HEK293T (cell line): Measurements from ENCODE around the gene DNAL4.

Source experiments
- ARNT ChIP-seq: fragments of 450-650 bp; IDR thresholded peaks from 2 replicates; pipeline ENCODE4 v1.6.1; 2017; ENCODE audit warnings: mild to moderate bottlenecking
- BHLHE40 ChIP-seq: fragments of 450-650 bp; IDR thresholded peaks from 2 replicates; pipeline ENCODE4 v1.6.1; 2016; ENCODE audit warnings: mild to moderate bottlenecking, moderate library complexity, borderline replicate concordance
- CTBP1 ChIP-seq: fragments of 450-650 bp; IDR thresholded peaks from 2 replicates; pipeline ENCODE4 v1.6.1; 2016; ENCODE audit warnings: borderline replicate concordance
- FOXA1 ChIP-seq: fragments of 450-650 bp; IDR thresholded peaks from 2 replicates; pipeline ENCODE4 v1.6.1; 2016; ENCODE audit warnings: mild to moderate bottlenecking
- FOXK2 ChIP-seq: fragments of 450-650 bp; IDR thresholded peaks from 2 replicates; pipeline ENCODE4 v1.6.1; 2016; ENCODE audit warnings: mild to moderate bottlenecking
- FOXM1 ChIP-seq: fragments of 450-650 bp; IDR thresholded peaks from 2 replicates; pipeline ENCODE4 v1.6.1; 2017; ENCODE audit warnings: mild to moderate bottlenecking, borderline replicate concordance
- HDGF ChIP-seq: fragments of 450-650 bp; IDR thresholded peaks from 2 replicates; pipeline ENCODE4 v1.6.1; 2017; ENCODE audit warnings: antibody characterized with exemption, borderline replicate concordance
- L3MBTL2 ChIP-seq: fragments of 450-650 bp; conservative IDR thresholded peaks from 2 replicates; pipeline ENCODE4 v1.6.1; 2016; ENCODE audit warnings: mild to moderate bottlenecking
- LEF1 ChIP-seq: fragments of 450-650 bp; IDR thresholded peaks from 2 replicates; pipeline ENCODE4 v1.6.1; 2017; ENCODE audit warnings: mild to moderate bottlenecking, borderline replicate concordance
- NFRKB ChIP-seq: fragments of 450-650 bp; IDR thresholded peaks from 2 replicates; pipeline ENCODE4 v1.6.1; 2016; ENCODE audit warnings: mild to moderate bottlenecking, moderate library complexity
- SP1 ChIP-seq: fragments of 450-650 bp; IDR thresholded peaks from 2 replicates; pipeline ENCODE4 v1.6.1; 2017
- SUZ12 ChIP-seq: fragments of 450-650 bp; IDR thresholded peaks from 2 replicates; pipeline ENCODE4 v1.6.1; 2016; ENCODE audit warnings: mild to moderate bottlenecking
- ZNF384 ChIP-seq: fragments of 450-650 bp; IDR thresholded peaks from 2 replicates; pipeline ENCODE4 v1.6.1; 2016
- TF ChIP-seq, protein P1 (sequence below): fragments of 450-650 bp; IDR thresholded peaks from 2 replicates; pipeline ENCODE4 v1.6.1; 2016

DNA sequence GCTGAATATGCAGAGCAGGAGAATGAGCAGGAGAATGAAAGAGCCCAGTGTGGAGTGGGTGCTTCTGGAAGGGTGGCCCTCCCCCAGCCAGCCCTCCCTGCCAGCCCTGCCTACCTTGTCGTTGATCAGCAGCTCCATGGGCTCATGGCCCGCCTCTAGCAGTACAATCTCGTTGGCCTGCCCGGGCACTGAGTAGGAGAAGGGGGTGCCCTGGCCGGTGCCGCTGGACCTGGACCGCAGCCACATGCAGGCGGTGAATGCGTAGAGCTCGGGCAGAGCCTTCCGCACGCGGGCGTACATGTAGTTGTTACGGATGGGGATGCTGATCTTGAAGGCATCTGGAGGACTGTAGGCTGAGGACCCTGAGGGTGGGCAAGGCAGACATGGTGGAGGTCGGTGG lies 32.4 kb upstream of the DNAL4 start:
- no peak for TF ChIP-seq SP1
- TF ChIP-seq, protein P1, sequence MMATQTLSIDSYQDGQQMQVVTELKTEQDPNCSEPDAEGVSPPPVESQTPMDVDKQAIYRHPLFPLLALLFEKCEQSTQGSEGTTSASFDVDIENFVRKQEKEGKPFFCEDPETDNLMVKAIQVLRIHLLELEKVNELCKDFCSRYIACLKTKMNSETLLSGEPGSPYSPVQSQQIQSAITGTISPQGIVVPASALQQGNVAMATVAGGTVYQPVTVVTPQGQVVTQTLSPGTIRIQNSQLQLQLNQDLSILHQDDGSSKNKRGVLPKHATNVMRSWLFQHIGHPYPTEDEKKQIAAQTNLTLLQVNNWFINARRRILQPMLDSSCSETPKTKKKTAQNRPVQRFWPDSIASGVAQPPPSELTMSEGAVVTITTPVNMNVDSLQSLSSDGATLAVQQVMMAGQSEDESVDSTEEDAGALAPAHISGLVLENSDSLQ, result no peak
- TF ChIP-seq ARNT, result no peak
- no peak for TF ChIP-seq BHLHE40
- TF ChIP-seq SUZ12, result no peak
- no peak for TF ChIP-seq HDGF
- TF ChIP-seq NFRKB, result no peak
- no peak for TF ChIP-seq FOXM1
- no peak for TF ChIP-seq FOXA1
- no peak for TF ChIP-seq ZNF384
- no peak for TF ChIP-seq LEF1
- TF ChIP-seq CTBP1, result no peak
- no peak for TF ChIP-seq L3MBTL2
- TF ChIP-seq FOXK2, result no peak
